ELR (cell line): ENCODE data around the gene PCDHA13.
"Not testable (repeated sequence)": the region's sequence is repeated elsewhere in the genome, so short reads cannot be mapped to it uniquely, and the experiment has no call there.

Source experiments
- DNase-seq: peaks from one replicate; pipeline ENCODE4 v3.0.0-alpha.2; 2015; ENCODE audit warnings: low read depth

PCDHA13 gene

DNA sequence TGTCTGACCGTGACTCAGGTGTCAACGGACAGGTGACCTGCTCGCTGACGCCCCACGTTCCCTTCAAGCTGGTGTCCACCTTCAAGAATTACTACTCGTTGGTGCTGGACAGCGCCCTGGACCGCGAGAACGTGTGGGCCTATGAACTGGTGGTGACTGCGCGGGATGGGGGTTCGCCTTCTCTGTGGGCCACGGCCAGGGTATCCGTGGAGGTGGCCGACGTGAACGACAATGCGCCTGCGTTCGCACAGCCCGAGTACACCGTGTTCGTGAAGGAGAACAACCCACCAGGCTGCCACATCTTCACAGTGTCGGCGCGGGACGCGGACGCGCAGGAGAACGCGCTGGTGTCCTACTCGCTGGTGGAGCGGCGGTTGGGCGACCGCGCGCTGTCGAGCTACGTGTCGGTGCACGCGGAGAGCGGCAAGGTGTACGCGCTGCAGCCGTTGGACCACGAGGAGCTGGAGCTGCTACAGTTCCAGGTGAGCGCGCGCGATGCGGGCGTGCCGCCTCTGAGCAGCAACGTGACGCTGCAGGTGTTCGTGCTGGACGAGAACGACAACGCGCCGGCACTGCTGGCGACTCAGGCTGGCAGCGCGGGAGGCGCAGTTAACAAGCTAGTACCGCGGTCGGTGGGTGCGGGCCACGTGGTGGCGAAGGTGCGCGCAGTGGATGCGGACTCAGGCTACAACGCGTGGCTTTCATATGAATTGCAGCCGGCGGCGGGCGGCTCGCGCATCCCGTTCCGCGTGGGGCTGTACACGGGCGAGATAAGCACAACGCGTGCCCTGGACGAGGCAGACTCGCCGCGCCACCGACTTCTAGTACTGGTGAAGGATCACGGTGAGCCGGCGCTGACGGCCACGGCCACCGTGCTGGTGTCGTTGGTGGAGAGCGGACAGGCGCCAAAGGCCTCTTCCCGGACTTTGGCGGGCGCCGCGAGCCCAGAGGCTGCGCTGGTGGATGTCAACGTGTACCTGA, 11.4 kb upstream of the PCDHA13 start:
- no peak for DNase-seq

DNA sequence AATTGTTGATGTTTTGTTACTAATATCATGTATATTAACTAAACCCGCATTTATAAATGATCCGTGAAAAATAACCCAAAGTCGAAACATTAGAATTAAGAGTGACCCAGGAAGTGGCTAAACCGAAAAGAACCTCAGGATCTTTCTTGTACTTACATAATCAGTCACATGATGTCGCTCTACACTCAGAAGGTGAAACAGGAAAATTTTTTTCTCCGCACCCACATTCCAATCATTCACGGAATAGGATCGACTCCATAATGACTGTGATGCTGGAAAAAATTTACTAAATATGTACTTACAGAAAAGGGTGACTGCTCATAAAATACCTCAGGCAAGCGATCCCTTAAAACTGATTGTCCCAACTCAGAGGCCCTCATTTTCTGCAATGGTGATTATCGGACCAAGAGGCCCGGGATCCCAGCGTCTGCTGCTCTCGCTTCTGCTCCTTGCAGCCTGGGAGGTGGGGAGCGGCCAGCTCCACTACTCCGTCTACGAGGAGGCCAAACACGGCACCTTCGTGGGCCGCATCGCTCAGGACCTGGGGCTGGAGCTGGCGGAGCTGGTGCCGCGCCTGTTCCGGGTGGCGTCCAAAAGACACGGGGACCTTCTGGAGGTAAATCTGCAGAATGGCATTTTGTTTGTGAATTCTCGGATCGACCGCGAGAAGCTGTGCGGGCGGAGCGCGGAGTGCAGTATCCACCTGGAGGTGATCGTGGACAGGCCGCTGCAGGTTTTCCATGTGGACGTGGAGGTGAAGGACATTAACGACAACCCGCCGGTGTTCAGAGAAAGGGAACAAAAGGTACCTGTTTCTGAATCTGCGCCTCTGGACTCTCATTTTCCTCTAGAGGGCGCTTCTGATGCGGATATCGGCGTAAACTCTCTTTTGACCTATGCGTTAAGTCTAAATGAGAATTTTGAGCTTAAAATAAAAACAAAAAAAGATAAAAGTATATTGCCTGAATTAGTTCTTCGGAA, 6.5 kb upstream of the PCDHA13 start, which contains the start of gene PCDHA12:
TSS of gene PCDHA12 (plus strand) at position 224 of the 981 bp plus-strand sequence. CDS start at position 389, 165 bp downstream.
- DNase-seq, result no peak

DNA sequence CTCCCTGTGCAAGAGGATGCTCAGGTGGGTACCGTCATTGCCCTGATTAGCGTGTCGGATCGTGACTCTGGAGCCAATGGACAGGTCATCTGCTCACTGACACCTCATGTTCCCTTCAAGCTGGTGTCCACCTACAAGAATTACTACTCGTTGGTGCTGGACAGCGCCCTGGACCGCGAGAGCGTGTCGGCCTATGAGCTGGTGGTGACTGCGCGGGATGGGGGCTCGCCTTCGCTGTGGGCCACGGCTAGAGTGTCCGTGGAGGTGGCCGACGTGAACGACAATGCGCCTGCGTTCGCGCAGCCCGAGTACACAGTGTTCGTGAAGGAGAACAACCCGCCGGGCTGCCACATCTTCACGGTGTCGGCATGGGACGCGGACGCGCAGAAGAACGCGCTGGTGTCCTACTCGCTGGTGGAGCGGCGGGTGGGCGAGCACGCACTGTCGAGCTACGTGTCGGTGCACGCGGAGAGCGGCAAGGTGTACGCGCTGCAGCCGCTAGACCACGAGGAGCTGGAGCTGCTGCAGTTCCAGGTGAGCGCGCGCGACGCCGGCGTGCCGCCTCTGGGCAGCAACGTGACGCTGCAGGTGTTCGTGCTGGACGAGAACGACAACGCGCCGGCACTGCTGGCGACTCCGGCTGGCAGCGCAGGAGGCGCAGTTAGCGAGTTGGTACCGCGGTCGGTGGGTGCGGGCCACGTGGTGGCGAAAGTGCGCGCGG, 5.2 kb upstream of the PCDHA13 start:
- DNase-seq, result not testable (repeated sequence)

DNA sequence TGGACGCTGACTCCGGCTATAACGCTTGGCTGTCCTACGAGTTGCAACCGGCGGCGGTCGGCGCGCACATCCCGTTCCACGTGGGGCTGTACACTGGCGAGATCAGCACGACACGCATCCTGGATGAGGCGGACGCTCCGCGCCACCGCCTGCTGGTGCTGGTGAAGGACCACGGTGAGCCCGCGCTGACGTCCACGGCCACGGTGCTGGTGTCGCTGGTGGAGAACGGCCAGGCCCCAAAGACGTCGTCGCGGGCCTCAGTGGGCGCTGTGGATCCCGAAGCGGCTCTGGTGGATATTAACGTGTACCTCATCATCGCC, 4.7 kb upstream of the PCDHA13 start:
- DNase-seq, result no peak

DNA sequence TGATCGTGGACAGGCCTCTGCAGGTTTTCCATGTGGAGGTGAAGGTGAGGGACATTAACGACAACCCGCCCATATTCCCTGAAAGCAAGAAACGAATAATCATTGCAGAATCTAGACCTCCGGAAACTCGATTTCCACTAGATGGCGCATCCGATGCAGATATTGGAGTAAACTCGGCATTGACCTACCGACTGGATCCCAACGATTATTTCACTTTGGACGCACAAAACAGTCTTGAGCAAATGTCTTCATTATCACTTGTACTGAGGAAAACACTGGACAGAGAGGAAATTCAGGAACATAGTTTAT, 621 bp downstream of the PCDHA13 start:
- DNase-seq, result peak; percentile 2

DNA sequence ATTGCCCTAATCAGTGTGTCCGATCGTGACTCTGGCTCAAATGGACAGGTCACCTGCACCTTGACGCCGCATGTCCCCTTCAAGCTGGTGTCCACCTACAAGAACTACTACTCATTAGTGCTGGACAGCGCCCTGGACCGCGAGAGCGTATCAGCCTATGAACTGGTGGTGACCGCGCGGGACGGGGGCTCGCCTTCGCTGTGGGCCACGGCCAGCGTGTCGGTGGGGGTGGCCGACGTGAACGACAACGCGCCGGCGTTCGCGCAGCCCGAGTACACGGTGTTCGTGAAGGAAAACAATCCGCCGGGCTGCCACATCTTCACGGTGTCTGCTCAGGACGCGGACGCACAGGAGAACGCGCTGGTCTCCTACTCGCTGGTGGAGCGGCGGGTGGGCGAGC, 1.4 kb downstream of the PCDHA13 start:
- DNase-seq, result no peak

DNA sequence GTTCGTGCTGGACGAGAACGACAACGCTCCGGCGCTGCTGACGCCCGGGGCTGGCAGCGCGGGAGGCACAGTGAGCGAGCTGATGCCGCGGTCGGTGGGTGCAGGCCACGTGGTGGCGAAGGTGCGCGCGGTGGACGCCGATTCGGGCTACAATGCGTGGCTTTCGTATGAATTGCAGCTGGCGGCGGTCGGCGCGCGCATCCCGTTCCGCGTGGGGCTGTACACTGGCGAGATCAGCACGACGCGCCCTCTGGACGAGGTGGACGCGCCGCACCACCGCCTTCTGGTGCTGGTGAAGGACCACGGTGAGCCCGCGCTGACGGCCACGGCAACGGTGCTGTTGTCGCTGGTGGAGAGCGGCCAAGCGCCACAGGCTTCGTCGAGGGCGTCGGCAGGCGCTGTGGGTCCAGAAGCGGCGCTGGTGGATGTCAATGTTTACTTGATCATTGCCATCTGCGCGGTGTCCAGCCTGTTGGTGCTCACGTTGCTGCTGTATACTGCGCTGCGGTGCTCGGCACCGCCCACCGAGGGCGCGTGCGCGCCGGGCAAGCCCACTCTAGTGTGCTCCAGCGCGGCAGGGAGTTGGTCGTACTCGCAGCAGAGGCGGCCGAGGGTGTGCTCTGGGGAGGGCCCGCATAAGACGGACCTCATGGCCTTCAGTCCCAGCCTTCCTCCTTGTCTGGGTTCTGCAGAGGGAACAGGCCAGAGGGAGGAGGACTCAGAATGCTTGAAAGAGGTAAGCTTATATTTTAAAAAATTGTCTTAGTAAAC, 2.2 kb downstream of the PCDHA13 start:
- no peak for DNase-seq

DNA sequence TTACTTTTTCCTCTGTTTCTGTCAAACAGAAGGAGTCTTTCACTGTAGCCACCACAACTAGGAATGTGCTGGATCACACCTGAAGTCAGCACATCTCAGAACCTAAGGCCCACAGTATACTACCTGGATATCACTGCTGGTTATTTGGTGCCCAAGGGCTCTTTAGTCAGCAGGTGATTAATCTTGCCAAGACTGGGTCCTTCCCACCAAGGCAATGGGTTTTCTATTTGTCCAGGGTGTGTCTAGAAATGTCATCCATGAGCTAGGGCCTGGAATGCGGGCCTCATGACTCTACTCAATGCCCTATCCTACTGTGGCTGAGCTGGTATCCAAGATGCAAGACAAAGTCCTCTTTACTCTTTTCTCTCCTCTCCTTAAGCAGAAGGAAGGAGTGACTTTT, 34.4 kb downstream of the PCDHA13 start:
- DNase-seq, result no peak

DNA sequence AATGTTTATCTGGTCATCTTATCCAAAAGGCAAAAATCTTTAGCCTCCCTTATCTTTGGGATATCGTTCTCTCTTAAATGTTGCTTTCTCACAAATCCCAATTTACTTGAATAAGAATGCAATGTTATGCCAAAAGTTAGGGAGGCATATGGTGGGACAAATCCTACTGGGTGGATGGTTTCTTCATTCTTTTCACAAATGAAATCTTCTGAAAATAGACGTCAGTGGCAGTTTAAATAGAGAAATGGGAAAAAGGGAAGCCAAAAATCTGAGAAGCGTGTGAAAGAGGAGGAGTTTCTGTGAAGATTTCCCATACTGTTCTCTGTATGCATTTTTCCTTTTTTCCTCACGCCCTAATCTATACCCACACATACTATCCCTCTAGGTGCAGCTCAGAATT, 41.7 kb downstream of the PCDHA13 start:
- DNase-seq, result no peak

DNA sequence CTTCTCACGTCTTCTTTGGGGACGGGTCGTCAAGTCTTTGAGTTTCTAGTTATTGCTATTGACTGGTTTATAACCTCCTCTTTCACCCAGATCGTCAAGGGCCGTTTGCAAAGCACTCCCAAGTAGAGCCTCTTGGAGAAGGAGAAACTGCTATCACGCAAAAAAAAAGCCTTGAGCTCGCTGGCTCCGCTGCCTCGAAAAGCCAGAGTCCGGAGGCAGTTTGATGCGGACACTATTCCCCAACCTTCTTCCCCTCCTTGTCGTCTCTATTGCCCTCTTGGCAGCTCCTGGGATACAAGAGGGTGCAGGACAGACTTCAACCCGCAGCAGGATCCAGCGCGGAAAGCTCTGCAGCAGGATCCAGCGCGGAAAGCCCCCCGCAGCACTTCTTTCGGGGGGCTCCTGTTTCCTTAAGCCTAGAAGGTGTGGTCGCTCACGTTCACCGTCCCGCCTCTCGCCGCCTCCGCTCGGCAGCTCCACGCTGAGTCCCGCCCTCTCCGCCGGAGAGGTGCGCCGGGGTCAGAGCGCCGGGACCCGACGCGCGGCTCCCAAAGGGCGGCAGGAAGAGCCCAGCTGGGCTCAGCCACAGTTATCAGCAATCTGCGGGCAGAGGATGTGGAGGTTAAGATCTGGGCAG, 44.0 kb downstream of the PCDHA13 start, which contains the start of gene PCDHAC1:
TSS of gene PCDHAC1 (plus strand) at position 494 of the 637 bp plus-strand sequence. CDS start 594 bp downstream, outside the sequence.
- no peak for DNase-seq

DNA sequence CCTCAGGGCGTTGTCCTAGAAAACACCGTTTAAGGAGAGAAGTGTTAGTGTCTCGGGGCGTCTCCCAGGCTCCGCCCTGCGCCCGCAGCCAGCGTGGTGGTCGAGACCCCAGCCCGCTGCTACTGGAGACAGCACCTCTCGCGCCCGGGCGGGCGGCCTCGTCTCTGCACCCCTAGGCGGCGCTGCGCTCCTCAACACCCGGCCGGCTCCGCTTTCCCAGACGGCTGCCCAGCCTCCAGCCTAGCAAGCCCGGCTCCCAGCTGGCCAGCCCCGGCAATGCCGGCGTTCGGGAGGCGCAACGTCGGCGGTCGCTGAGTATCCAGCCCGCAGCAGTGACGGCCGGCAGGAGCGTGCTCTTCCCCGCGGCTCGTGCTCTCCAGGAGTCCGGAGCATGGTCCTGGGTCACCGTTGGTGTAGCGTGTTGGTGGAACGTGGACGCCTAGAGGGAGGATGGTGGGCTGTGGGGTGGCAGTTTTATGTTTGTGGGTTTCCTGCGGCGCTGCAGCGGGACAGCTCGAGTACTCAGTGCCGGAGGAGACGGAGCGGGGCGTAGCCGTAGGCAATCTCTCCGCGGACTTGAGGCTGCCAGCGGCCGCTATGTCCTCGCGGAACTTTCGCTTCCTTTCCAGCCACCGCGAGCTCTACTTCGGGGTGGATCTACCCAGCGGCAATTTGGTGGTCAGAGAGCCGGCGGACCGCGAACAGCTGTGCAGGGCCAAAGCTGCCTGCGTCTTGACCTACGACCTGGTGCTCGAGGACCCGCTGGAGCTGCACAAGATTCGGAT, 44.7 kb downstream of the PCDHA13 start:
- DNase-seq, result no peak

DNA sequence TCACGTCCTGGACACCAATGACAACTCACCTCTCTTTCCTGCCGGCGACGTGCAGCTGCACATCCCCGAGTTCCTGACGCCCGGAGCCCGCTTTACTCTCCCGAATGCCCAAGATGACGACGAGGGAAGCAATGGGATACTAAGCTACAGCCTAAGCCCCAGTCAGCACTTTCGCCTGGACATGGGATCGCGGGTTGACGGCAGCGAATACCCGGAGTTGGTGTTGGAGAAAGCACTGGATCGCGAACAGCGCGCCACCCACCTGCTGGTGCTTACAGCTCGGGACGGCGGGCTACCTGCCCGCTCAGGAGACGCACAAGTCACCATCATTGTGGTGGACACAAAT, 45.3 kb downstream of the PCDHA13 start:
- no peak for DNase-seq
